CD4-positive, alpha-beta T cell treated with Interleukin-1 beta for 1 hour (primary cell): Measurements from ENCODE around the gene WDR27.
"Not testable (repeated sequence)": the region's sequence is repeated elsewhere in the genome, so short reads cannot be mapped to it uniquely, and the experiment has no call there.

Source experiments
- DNase-seq, 2 donors: peaks; one replicate each; pipeline ENCODE4 v3.0.0-alpha.2; 2020 to 2022

The WDR27 gene

DNA sequence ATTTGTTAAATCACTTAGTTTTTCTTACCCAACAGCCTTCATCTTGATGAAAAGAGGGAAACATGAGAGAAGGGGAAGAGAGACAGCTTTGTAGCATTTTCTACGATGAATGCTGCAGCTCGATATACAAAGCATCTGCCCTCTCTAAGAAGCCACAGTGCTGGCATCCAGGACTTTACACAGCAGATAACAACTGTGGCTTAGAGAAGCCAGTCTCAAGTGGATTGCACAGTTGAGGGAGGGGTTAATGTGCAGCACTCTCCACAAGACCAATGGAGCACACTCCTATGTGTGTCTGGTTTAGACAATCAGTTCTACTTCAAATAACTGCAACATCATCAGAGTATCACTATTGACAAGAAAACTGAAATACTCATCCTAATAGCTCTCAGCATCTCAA, 5.9 kb upstream of the WDR27 start:
- no peak for DNase-seq

GRCh38 chr6:169702840-169703246, 1.0 kb upstream of the WDR27 start:
- no peak for DNase-seq

DNA sequence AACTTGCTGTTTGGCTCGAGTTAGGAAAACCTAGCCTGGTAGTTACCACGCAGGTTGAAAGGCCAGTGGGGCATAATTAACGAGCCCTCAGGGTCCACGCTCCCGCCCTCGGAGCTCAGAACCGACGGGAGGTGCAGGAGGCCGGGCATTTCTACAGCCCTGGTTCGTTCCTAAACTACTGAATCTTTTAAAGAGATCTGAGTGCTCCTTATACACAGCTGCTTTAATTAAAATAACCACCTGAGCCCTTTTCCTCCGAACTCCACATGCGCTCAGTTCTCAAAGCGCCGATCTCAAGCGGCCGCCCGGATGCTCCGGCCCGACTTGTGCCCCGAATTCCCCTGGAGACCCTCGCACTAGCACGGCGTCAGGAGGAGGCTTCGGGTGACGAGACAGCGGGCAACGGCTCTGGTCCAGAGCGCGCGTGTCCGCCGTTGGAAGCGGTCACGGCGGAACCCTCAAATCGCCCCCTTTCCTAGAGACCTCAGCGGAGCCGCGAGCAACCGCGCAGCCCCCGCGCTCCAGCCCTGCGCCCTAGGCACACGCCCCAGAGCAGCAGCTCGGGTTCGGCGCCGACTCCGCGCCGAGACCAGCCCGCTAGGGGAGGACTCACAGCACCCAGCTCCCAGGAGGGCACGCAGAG, 397 bp downstream of the WDR27 start:
- no peak for DNase-seq

- DNase-seq, result no peak
Observed at GRCh38 chr6:169700296-169700695, 1.5 kb downstream of the WDR27 start.

- DNase-seq, result not testable (repeated sequence)
Observed at GRCh38 chr6:169697115-169697514, 4.7 kb downstream of the WDR27 start.

- no peak for DNase-seq
Observed at GRCh38 chr6:169695131-169695530, 6.7 kb downstream of the WDR27 start.

GRCh38 chr6:169692516-169692915, 9.3 kb downstream of the WDR27 start:
- no peak for DNase-seq

DNA sequence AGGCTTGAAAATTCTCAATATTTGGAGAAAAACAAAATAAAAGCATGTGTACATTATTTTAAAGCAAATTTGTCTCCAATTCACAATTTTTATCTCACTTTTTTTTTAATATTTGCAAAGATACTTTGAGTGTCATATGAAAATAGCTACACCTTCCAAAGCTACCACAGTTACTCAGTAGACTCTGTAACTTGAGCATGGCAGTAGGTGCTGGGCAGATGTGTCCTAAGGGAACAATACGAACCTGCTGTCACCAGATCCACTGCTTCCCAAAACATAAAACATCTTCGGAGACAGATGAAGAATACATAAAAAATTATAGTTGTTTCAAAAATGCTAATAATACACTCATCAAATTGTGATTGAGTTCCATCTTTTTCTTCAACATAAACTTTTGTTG, 10.6 kb downstream of the WDR27 start:
- no peak for DNase-seq

GRCh38 chr6:169689287-169689686, 12.5 kb downstream of the WDR27 start:
- DNase-seq, result no peak

DNA sequence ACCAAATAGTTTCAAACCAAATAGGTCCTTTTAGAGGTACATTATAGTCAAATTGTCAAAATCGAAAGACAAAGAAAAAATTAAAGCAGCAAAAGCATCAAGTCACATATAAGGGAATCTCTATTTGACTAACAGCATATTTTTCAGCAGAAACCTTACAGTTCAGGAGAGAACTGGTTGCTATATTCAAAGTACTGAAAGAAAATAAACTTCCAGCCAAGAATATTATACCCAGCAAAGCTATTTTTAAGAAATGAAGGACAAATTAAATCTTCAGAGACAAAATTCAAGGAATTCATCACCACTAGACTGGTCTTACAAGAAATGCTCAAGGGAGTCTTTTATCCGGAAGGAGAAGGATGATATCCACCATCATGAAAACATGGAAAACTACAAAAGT, 16.0 kb downstream of the WDR27 start:
- no peak for DNase-seq

DNA sequence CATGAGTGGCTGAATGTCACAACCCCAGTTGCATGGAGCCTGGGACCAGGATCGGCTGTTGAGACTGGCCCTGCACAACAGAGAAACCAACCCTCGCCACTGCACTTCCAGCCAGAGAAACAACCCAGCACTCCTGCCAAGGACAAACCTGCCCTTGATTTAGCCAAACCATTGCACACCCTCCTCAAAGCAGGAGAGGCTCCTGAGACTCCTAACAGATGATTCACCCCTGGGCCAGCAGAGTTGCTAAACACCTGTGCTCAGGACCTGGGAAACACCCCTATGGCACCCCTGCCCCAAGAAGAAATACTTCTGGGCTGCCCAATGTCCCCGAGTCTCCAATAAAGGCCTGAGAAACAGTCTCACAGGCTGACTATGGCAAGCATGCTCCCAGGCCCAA, 17.8 kb downstream of the WDR27 start:
- DNase-seq, result no peak

DNA sequence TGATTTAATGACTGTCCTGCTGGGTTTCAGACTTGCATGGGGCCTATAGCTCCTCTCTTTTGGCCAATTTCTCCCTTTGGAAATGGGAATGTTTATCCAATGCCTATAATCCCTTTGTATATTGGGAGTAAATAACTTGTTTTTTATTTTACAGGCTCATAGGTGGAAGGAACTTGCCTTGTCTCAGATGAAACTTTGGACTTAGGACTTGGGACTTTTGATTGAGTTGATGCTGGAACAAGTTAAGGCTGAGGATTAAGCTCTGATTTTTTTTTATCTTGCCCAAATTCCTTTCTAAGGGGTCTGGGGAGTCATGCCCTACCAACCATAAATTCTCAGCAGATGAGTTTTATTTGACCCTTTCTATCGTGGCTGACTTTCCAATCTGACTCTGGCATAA, 23.5 kb downstream of the WDR27 start:
- DNase-seq, result no peak

GRCh38 chr6:169677096-169677495, 24.7 kb downstream of the WDR27 start:
- no peak for DNase-seq

- DNase-seq, result no peak
Observed at GRCh38 chr6:169675011-169675410, 26.8 kb downstream of the WDR27 start.

- no peak for DNase-seq
Observed at GRCh38 chr6:169671563-169671962, 30.3 kb downstream of the WDR27 start.

DNA sequence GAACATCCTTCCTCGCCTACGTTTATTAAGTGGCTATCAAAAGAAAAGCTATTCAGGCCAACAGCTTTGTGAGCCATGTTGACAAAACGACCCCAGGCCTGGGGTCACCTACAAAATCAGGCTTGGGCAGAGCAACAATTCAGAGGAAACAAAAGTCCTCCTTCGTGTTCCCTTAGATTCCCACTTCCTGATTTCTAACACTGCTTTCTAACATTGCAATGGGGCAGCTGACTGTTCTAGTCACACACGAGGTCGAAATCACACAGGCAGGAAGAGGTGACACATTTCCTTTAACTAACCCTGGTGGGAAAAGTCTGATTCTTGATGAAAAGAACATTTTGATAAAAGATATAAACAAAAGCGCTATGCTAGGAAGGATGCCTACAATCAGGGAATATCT, 31.9 kb downstream of the WDR27 start:
- DNase-seq, result no peak

DNA sequence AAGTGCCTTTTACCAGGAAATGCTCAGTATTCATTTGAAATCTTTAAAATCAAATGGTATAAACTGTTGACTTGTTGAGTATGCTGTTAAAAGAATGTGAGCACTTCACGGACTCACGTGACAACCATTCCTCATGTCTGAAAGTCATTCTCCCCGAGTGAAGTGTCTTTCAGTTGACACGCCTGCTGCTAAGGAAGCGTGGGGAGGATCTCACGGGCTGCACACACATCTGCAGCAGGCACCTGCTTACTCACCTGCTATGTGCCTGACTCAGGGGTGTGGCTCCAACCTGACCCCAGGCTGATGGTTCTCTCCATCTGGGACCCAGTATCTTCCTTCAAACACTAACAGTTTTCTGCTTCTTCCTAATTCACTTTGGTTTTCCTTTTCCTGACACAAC, 32.7 kb downstream of the WDR27 start:
- no peak for DNase-seq

DNA sequence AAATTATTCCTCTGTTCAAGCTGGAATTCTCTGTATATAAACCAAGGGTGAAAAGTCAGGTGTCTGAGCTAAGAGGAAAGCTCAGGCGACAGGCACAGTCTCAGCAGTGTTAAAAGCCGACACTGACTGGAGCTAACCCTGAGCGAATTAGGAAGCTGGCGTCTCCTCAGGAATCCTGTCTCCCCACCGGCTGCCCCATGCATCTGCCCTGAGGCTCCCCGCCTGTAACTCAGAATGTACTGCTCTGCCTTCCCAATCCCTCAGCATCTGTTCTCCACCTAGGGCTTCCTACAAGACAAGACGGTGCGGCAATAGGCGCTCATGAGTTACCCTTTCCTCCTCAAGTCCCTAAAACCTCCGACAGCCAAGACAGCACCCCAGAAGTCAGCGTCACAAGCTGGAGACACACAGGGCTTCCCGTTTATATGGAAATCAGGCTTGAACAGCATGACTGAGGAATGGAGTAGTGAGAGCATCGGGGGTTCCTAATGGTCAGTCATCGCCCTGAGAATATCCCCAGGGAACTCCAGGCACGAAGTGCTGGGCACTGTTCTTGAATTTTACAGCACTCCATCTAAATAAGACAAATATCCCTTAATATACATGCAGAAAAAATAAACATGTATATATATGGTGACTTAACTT, 33.5 kb downstream of the WDR27 start:
- no peak for DNase-seq

DNA sequence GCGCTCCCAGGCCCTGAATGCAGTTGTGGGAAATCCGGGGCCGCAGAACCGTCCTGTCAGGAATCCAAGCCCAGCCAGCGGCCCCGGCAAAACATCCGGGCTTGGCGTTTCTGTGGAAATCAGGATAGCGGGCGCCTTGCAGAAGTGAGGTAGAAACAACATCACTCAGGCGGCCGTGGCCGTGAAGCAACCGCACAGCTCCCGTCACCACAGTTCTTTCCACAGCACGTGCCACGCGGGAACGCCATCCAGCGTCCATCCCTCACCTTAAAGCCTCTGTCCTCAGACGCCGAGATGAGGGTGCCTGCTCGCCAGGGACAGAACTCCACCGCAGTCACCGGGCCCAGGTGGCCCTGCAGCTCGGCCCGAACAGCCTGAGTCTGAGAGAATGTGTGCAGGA, 34.1 kb downstream of the WDR27 start:
- DNase-seq, result no peak

GRCh38 chr6:169666441-169666840, 35.4 kb downstream of the WDR27 start:
- no peak for DNase-seq

- no peak for DNase-seq
Observed at GRCh38 chr6:169665289-169665688, 36.5 kb downstream of the WDR27 start.

GRCh38 chr6:169664227-169664626, 37.6 kb downstream of the WDR27 start:
- no peak for DNase-seq

- DNase-seq, result no peak
Observed at GRCh38 chr6:169663468-169663867, 38.4 kb downstream of the WDR27 start.

DNA sequence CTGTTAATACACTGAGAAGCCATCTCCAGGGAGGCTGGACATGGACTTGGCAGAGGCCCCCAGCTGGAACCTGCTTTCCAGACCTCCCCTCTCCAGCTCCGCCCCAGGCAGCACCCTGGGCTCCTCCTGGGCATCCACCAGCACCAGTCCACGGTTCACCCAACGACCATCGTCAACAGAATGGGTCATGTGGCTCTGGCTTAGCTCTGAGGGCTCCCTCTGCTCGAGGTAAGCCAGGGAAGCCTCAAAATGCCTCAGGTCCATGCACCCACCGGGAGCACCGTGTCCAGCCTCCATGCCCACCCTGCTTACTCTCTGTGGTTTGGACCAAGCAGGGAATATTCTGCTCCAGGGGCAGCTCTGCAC, 40.5 kb downstream of the WDR27 start:
- DNase-seq, result no peak

- DNase-seq, result no peak
Observed at GRCh38 chr6:169660751-169661390, 41.0 kb downstream of the WDR27 start.
